MM.1S (cell line): ENCODE results near the gene RELA.

Source experiments
- DNase-seq: peaks from one replicate; pipeline ENCODE4 v3.0.0-alpha.2; 2015
- H2AFZ ChIP-seq: fragments of 300-600 bp; sonication (generic); 2 replicates; pipeline ENCODE4 v1.6.0; 2016; ENCODE audit warnings: antibody characterized with exemption, low read length
- H3F3A ChIP-seq: fragments of 300-600 bp; sonication (generic); 2 replicates; pipeline ENCODE4 v1.6.1; 2016; ENCODE audit warnings: mild to moderate bottlenecking, antibody characterized with exemption, low read length, moderate library complexity, mixed read lengths; ENCODE audit not compliant: insufficient read depth
- H3K27ac ChIP-seq: fragments of 300-600 bp; sonication (generic); 2 replicates; pipeline ENCODE4 v1.5.1; 2016; ENCODE audit warnings: mild to moderate bottlenecking, low read length
- H3K27me3 ChIP-seq: fragments of 300-600 bp; sonication (generic); replicated peaks from 2 replicates; pipeline ENCODE4 v1.6.0; 2016; ENCODE audit warnings: low read length; ENCODE audit not compliant: insufficient read depth
- H3K36me3 ChIP-seq: fragments of 300-600 bp; sonication (generic); replicated peaks from 2 replicates; pipeline ENCODE4 v1.6.1; 2016; ENCODE audit warnings: mild to moderate bottlenecking, low read length, mixed read lengths; ENCODE audit not compliant: insufficient read depth
- H3K4me1 ChIP-seq: fragments of 300-600 bp; sonication (generic); 2 replicates; pipeline ENCODE4 v1.6.1; 2016; ENCODE audit warnings: low read length, mixed read lengths
- H3K4me2 ChIP-seq: fragments of 300-600 bp; sonication (generic); 2 replicates; pipeline ENCODE4 v1.6.0; 2016; ENCODE audit warnings: low read depth, low read length
- H3K4me3 ChIP-seq: fragments of 300-600 bp; sonication (generic); 2 replicates; pipeline ENCODE4 v1.5.1; 2016; ENCODE audit warnings: low read length, mixed read lengths
- H3K79me2 ChIP-seq: fragments of 300-600 bp; sonication (generic); 2 replicates; pipeline ENCODE4 v1.6.1; 2016; ENCODE audit warnings: mixed run types, low read length, mixed read lengths
- H3K9ac ChIP-seq: fragments of 300-600 bp; sonication (generic); 2 replicates; pipeline ENCODE4 v1.6.1; 2016; ENCODE audit warnings: low read length, mixed read lengths
- H3K9me2 ChIP-seq: fragments of 300-600 bp; sonication (generic); replicated peaks from 2 replicates; pipeline ENCODE4 v1.6.1; 2016; ENCODE audit warnings: mild to moderate bottlenecking, low read length, mixed read lengths; ENCODE audit not compliant: insufficient read depth
- H3K9me3 ChIP-seq: fragments of 300-600 bp; sonication (generic); replicated peaks from 2 replicates; pipeline ENCODE4 v1.6.1; 2016; ENCODE audit warnings: mild to moderate bottlenecking, low read length, mixed read lengths; ENCODE audit not compliant: insufficient read depth
- H4K20me1 ChIP-seq: fragments of 300-600 bp; sonication (generic); 2 replicates; pipeline ENCODE4 v1.6.1; 2016; ENCODE audit warnings: mild to moderate bottlenecking, low read length, moderate library complexity, mixed read lengths; ENCODE audit not compliant: insufficient read depth
- CTCF ChIP-seq: fragments of 300-600 bp; sonication (generic); IDR thresholded peaks from 2 replicates; pipeline ENCODE4 v1.5.1; 2016; ENCODE audit warnings: antibody characterized with exemption, low read length, mixed read lengths
- EZH2 ChIP-seq: fragments of 300-600 bp; sonication (generic); optimal IDR thresholded peaks from 2 replicates; pipeline ENCODE3; 2017; ENCODE audit warnings: low read depth, mild to moderate bottlenecking, antibody characterized with exemption, low read length, mixed read lengths
- EZH2phosphoT487 ChIP-seq: fragments of 300-600 bp; sonication (generic); IDR thresholded peaks from 2 replicates; pipeline ENCODE4 v1.6.1; 2018; ENCODE audit warnings: antibody characterized with exemption, low read length

RELA gene

GRCh38 chr11:65646958-65647701 lies 15.6 kb downstream of the RELA start:
- Histone ChIP-seq H3F3A (peaks cover 10% of the 10 kb centered on the region), H3K4me2 (no peak overlapping the region), H3K4me1 (0 out of 2 replicates have a peak, but pooled peaks cover 5% of the 10 kb centered on the region), H3K27ac (no peak overlapping the region), H4K20me1 (no peaks in the 10 kb centered on the region), H3K27me3 (no peaks in the 10 kb centered on the region), H3K79me2 (no peaks in the 10 kb centered on the region), H3K9me3 (no peaks in the 10 kb centered on the region), H2AFZ (no peak overlapping the region), H3K9me2 (no peaks in the 10 kb centered on the region), H3K36me3 (no peaks in the 10 kb centered on the region), H3K4me3 (no peak overlapping the region), H3K9ac (no peak overlapping the region)
- DNase-seq: no peak
- no peak for TF ChIP-seq CTCF
- TF ChIP-seq EZH2: no peak
- no peak for TF ChIP-seq EZH2phosphoT487

- Histone ChIP-seq H3K27me3 (no peaks in the 10 kb centered on the region), H3K4me1 (no peaks in the 10 kb centered on the region), H3K79me2 (no peaks in the 10 kb centered on the region), H3K4me3 (no peak overlapping the region), H3K9me3 (no peaks in the 10 kb centered on the region), H3K36me3 (no peaks in the 10 kb centered on the region), H3K9me2 (no peaks in the 10 kb centered on the region), H4K20me1 (no peaks in the 10 kb centered on the region), H3K27ac (no peak overlapping the region), H2AFZ (no peak overlapping the region), H3K4me2 (no peak overlapping the region), H3K9ac (no peak overlapping the region), H3F3A (peaks cover 3% of the 10 kb centered on the region)
- no peak for TF ChIP-seq EZH2
- TF ChIP-seq CTCF: no peak
- no peak for TF ChIP-seq EZH2phosphoT487
- DNase-seq: no peak
Observed at GRCh38 chr11:65646288-65646957, 16.3 kb downstream of the RELA start.

GRCh38 chr11:65645710-65646109 lies 17.0 kb downstream of the RELA start:
- Histone ChIP-seq H3K4me1 (no peaks in the 10 kb centered on the region), H3K4me2 (no peak overlapping the region), H3K9me2 (no peaks in the 10 kb centered on the region), H3F3A (no peaks in the 10 kb centered on the region), H3K4me3 (no peak overlapping the region), H3K27me3 (no peaks in the 10 kb centered on the region), H3K27ac (no peak overlapping the region), H3K79me2 (no peaks in the 10 kb centered on the region), H2AFZ (no peak overlapping the region), H3K9ac (no peak overlapping the region), H3K36me3 (no peaks in the 10 kb centered on the region), H4K20me1 (no peaks in the 10 kb centered on the region), H3K9me3 (no peaks in the 10 kb centered on the region)
- no peak for DNase-seq
- TF ChIP-seq CTCF (no peak), EZH2phosphoT487 (no peak), EZH2 (no peak)
